GM19240 (cell line): ENCODE data around the gene ESRRA.

ENCODE experiments used
- DNase-seq: peaks from one replicate; pipeline ENCODE4 v3.0.0; 2011; ENCODE audit warnings: low spot score; ENCODE audit not compliant: insufficient read length

The ESRRA gene

DNA sequence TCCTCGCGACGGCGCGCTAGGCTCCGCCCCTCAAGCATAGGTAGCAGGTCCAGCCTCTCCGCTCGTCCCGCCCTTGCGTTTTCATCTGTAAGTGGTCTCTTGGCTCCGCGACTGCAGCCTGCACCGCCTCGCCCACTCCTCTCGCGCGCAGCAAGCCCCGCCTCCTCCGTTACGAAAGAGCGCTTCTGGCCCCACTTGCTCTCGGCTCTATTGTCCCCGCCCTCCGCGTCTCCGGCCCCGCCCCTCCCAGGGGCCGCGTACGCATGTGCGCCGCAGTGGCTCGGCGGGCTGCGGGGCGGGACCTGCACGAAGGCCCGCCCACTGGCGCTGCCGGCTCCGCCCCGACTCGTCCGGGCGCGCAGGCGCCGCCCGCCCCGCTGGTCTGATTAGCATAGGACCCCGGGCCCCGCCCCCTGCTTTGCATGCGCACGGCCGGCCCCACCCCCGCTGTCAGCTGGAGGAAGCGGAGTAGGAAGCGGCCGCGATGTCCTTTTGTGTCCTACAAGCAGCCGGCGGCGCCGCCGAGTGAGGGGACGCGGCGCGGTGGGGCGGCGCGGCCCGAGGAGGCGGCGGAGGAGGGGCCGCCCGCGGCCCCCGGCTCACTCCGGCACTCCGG lies at the start of gene ESRRA:
ESRRA (plus strand) TSS at position 450 of the 616 bp plus-strand sequence. CDS start 1,656 bp downstream, outside the sequence.
- peak; percentile 95 for DNase-seq

DNA sequence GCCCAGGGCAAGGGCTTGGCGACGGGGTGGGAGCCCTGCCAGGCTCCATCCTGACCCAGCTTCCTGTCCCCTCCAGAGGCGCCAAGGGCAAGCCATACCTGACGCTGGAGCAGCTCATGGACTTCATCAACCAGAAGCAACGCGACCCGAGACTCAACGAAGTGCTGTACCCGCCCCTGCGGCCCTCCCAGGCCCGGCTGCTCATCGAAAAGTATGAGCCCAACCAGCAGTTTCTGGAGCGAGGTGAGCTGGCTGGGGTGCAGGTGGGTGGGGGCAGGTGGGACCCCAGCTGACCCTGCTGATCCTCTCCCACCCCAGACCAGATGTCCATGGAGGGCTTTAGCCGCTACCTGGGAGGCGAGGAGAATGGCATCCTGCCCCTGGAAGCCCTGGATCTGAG lies 49.0 kb upstream of the ESRRA start:
- no peak for DNase-seq

DNA sequence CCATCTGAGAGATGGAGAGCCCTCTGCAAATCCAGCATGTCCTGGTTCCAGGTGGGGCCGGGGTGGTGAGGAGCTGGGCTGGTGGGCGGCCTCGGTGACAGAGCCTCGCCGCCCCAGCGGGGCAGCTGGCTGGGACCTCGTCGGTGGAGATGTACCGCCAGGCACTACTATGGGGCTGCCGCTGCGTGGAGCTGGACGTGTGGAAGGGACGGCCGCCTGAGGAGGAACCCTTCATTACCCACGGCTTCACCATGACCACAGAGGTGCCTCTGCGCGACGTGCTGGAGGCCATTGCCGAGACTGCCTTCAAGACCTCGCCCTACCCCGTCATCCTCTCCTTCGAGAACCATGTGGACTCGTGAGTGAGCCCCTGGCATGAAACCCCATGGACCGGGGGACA lies 47.0 kb upstream of the ESRRA start:
- no peak for DNase-seq

DNA sequence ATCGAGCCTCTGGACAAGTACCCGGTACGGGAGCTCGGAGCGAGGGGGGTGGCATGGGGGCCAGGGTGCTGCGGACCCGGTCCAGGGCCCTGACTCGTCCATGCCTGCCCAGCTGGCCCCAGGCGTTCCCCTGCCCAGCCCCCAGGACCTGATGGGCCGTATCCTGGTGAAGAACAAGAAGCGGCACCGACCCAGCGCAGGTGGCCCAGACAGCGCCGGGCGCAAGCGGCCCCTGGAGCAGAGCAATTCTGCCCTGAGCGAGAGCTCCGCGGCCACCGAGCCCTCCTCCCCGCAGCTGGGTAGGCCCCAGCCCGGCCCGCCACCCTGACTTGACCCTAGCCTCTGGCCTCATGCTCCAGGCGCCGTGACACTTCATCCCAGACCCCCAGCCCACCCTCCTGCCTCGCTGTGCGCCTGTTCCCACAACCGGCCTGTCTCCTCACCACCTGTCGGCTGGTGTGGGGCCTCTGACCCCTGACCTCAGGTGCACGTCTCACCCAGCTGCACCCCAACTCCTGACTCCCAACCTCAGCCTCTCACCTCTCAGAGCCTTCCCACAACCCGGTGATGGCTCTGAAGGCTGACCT lies 46.3 kb upstream of the ESRRA start:
- DNase-seq = no peak

DNA sequence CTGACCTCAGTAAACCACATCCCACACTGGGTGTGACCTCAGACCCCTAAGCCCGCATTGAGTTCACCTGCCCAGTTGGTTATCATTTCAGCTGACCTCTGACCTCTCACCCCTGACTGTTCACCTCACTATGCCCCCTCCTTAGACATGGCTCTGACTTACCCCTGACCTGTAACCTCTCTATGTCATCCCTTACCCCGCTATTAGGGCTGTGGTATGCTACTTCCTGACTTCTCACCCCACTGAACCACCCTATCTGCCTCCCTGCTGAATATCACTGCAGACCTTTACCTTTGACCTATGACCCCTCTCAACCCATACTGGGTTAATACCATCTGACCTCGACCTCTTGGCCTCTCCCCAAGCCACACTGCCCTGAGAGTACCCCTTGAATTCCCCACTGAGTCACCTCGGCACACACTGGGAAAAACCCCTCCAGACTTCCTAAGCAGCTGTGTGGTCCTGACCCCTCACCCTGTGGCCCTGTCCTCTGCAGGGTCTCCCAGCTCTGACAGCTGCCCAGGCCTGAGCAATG lies 45.7 kb upstream of the ESRRA start:
- no peak for DNase-seq

DNA sequence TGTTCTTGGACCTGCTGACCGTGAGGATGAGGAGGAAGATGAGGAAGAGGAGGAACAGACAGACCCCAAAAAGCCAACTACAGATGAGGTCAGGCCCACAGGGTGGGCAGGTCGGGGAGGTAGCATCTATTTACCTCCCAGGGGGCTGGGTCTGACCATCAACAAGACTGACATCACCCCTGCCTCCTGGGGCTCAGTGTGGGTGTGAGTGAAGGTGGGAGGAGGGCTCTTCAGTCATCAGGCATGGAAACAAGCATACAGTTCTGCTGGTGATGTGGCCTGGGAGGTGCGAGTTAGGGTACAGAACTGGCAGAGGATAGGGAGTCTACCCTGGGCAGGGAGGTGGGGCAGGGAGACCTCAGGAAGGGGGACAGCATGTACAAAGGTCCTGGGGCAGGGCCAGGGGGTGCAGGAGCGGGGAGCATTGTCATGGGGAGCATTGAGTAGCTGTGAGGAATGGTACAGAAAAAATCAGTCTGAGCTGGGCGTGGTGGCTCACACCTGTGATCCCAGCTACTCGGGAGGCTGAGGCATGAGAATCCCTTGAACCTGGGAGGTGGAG lies 45.1 kb upstream of the ESRRA start:
- no peak for DNase-seq

DNA sequence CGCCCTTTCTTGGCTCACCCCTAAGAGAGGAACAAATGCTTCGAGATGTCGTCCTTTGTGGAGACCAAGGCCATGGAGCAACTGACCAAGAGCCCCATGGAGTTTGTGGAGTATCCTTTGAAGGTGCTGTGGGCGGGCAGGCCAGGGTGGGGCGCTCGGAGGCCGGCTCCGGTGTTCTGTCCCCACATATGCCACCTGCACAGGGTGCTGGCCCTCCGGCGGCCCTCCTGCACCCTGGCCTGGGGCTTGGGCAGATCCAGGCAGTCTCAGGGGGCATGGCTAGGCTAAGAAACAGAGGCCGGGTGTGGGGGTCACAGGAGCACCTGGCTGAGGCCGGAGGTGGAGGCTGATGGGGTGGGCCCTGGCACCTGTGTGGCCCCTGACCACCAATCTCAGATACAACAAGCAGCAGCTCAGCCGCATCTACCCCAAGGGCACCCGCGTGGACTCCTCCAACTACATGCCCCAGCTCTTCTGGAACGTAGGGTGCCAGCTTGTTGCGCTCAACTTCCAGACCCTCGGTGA lies 43.7 kb upstream of the ESRRA start:
- no peak for DNase-seq

DNA sequence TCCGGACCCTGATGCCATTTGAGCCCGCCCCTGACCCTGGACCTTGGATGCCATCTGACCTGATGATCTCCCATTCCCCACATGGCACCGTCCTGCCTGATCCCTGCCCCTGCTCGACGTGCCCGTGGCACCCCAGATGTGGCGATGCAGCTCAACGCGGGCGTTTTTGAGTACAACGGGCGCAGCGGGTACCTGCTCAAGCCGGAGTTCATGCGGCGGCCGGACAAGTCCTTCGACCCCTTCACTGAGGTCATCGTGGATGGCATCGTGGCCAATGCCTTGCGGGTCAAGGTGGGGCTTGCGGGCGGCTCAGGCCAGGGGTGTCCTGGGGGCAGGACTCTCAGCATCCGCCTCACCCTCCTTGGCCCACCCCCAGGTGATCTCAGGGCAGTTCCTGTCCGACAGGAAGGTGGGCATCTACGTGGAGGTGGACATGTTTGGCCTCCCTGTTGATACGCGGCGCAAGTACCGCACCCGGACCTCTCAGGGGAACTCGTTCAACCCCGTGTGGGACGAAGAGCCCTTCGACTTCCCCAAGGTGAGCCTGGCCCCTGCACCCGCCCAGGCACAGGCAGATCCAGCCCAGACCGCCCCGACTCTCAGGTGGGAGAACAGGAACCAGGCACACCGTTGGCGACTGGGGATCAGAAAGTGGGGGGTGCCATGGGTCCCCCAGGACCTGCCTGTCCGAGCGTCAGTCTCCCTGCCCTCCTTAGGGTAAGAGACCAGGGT lies 42.9 kb upstream of the ESRRA start:
- no peak for DNase-seq

DNA sequence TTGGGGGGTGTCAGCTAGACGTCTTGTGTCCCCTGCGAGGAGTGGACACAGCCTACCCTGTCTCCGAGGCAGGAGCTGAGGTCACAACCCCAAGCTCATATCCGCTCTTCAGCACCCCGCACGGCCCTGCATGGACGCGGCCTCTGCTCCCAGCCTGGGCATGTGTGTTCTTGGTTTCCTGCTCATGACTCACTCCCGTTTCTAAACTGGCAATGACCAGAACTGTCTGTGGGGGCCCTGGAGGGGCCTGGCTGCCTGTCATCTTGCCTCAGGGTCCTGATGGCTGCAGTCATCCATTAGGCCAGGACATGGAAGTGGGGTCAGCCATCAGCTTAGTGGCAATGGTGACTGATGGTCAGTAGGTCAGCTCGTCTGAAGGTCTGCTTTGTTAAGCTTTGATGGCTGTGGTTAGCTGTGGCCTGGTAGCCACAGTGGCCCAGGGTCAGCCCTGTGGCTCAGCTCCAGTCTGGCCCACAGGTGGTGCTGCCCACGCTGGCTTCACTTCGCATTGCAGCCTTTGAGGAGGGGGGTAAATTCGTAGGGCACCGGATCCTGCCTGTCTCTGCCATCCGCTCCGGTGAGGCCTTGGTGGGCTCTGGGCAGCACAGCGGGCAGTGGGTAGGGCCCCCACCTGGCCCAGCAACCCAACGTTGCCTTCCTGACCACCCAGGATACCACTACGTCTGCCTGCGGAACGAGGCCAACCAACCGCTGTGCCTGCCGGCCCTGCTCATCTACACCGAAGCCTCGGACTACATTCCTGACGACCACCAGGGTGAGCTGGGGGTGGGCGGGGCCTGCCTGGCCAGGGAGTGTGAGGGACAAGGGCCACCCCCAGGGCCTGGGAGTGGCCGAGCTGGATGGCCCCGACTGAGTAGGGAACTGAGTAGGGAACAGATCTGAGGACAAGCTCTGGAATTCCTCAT lies 42.0 kb upstream of the ESRRA start:
- no peak for DNase-seq

DNA sequence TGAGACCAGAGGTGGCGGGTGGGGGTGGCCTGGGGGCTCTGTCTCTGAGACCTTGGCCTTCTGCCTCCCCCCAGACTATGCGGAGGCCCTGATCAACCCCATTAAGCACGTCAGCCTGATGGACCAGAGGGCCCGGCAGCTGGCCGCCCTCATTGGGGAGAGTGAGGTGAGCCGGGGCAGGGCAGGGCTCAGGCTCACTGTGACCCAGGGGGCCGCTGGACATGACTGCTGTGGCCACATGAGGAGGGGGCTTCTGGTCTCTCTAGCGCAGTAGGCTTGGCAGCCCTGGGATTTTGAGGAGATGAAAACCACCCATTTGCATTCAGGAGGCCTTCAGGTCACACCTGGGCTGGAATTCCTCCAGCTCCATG lies 41.4 kb upstream of the ESRRA start:
- no peak for DNase-seq

DNA sequence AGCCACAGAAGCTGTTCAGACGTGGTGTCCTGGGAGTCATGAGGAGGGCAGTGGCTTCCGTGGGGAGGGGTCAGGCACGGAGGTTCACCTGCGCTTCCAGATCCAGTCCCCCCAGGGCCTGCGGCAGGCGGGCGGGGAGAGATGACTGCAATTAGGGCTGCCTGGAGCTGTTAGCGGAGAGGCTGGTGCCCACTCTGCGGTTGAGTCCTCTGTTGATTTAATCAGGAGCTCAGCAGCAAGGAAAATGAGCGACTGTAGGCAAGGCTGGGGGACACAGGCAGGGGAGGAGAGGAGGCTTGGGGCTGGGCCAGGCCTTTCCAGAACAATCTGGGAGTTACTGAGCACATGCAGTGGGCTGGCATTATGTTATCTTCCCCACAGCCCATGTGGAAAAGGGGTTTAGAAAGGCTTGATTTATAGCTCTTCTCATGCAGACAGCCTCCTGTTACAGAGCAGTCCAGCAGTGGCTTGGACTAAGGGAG lies 40.9 kb upstream of the ESRRA start:
- no peak for DNase-seq

DNA sequence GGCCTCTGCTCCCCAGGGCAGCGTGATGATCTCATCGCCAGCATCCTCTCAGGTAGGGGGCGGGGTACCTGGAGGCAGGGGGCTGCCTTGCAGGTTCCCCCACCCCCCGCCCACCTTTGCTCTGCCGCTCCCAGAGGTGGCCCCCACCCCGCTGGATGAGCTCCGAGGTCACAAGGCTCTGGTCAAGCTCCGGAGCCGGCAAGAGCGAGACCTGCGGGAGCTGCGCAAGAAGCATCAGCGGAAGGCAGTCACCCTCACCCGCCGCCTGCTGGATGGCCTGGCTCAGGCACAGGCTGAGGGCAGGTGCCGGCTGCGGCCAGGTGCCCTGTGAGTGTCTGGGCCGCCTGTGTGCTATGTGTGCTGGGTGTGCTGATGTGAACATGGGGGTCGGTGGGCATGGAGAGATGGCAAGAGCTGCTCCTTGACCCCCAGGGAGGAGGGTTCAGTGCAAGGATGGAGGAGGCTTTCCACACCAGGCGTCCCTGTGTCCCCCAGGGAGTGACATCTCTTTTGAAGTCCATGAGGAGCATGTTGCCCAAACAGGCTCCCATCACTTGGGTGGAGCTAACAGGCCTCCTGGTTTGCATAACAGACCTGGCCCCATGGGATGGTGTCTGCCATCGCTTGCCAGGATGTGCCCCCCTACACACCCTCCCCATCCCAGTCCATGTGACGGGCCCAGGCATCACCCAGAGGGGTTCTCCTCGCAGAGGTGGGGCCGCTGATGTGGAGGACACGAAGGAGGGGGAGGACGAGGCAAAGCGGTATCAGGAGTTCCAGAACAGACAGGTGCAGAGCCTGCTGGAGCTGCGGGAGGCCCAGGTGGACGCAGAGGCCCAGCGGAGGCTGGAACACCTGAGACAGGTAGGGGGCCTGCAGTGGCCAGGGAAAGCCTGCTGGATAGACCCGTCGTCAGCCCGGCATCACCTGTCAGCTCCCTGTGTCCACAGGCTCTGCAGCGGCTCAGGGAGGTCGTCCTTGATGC lies 39.9 kb upstream of the ESRRA start:
- no peak for DNase-seq

DNA sequence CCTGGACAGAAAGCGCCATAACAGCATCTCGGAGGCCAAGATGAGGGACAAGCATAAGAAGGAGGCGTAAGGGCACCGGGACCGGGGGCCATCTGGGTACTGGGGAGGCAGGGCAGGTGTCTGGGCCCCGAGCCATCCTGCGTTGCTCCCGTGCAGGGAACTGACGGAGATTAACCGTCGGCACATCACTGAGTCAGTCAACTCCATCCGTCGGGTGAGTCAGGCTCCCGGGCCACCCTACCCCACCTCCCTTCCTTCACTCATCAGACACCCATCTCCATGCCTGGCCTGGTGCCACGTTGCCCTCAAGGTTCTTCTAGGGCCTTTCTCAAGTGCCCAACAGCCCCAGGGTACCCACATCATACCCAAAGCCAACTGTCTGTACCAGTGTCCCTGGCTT lies 39.0 kb upstream of the ESRRA start:
- no peak for DNase-seq

DNA sequence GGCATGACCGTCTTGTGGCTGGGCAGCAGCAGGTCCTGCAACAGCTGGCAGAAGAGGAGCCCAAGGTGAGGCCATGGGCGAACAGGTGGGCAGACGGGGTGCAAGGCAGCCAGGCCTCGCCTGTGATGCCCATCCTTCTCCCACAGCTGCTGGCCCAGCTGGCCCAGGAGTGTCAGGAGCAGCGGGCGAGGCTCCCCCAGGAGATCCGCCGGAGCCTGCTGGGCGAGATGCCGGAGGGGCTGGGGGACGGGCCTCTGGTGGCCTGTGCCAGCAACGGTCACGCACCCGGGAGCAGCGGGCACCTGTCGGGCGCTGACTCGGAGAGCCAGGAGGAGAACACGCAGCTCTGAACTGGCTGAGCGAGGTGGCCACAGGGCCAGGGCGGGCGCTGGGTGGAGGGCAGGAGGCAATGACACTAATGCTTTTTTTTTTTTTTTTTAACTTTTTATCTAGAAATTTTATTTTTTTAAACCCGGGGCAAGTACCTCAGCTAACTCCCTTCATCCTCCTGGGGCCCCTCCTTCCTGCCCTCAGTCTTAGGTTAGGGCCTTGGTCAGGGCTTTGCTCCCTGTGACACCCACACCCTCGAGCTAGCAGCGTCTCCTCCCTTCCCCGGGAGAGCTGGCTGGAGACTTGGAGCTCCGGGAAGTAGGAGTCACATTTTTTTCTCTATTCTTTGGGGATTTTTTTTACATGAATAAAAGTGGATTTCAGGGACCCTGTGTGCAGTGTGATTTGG lies 37.9 kb upstream of the ESRRA start:
- DNase-seq = no peak

DNA sequence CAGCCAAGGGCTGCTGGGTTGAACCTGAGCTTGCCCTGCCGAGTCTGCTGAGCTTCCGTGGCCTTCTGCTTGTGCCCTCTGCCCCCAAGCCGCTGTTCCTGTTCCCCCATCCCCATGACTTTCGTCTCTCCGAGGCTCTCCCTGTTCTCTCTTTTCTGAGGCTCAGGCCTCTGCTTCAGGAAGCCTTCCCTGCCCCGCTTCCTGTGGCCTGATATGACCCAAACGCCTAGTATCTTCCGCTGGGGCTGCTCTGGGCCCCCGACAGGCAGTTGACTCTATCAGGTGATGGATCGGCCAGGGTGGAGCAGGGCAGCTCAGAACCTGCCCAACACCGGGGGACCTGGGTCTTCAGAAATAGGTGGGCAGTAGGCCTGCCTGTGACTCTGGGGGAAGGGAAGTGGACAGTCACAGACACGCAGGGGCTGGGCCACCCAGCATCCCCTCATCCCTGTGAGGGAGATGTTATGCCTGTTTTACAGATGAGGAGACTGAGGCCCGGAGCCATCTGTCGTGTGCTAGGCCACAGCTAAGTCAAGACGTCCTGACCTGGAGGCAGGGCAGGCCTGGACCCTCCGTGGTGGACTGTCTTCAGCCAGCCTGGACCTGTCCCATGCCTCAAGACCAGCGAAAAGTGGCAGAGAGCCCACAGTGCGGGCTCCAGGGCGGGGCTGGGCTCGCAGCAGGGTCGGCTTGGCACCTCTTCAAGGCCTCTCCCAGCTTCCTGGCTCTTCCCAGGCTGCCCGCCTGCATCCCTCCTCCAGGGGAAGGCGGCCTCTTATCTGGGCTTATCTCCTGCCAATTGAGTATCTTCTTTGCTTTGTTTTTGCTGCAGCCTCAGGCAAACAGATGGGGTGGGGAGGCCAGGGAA lies 37.1 kb upstream of the ESRRA start:
- no peak for DNase-seq

DNA sequence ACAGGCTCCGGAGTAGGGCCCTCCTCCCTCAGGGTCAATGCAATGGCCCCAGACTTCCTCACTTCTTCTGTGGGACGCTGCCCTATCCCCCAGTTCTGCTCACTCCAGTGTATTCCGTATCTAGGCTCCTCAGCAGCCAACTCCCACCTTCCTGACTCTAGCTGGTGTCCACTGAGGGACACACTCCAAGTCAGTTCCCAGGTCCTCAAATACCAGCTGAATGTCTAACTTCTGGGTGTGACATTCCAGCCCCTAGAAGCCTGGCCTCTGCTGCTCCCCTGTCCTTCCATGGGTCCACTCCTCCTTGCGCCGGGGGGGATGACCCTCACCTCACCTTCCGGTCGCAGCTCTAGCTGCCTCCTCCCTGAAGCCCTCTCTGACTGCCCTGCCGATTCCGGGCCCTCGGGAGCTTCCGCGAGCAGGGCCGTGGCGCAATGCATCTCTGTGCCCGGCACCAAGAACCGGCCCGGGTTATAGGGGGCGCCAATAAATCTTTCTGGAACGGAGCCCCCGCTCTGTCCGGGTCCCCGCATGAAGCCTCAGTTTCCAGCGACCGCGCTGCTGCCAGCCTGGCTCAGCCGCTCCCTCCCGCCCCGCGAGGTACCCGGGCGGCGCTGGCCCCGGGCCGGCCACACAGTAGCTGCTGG lies 36.3 kb upstream of the ESRRA start:
- DNase-seq = no peak

DNA sequence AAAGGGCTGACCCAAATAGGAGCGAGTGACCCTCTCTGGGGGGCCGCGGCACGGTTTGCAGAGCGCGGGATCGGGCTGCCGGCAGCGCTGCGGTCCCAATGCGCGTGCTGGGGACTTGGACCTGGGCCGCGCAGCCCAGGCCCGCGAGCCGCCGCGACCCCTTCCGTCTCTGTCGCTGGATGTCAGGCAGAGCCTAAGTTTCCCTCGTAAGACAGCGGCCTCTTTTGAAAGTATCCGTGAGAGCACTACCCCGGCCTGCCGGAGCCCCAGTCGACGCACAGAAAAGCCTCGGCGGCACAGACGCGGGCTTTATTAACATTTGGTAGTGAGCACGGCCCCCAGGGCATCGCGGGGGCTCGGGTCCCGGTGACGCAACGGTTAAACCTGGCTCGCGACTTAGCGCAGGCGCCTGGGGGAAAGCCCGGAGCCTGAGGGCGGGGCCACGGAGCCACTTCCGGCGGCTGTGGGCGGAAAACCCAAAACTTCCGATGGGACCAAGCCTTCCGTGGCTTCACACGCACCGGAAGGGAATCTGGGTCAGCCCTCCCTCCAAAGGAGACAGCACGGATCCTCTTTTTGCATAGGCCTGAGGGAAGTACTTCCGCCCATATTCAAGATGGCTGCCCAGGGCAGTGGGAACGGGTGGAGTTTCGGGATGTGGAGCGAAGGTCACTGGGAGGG lies 35.6 kb upstream of the ESRRA start:
- DNase-seq = peak; percentile 74
